ENCODE measurements around the gene CENPQ. TPM values are rescaled to one million over a fixed set of nuclear protein-coding genes. Genes with fewer than 3 reads are reported as not detected.

The CENPQ gene
- total and polyA plus RNA-seq, 2 of the 13 experiments (the other 11 are each of a cell fraction or from before 2014, with no cell fraction given), result 9.1 to 20.1 TPM

DNA sequence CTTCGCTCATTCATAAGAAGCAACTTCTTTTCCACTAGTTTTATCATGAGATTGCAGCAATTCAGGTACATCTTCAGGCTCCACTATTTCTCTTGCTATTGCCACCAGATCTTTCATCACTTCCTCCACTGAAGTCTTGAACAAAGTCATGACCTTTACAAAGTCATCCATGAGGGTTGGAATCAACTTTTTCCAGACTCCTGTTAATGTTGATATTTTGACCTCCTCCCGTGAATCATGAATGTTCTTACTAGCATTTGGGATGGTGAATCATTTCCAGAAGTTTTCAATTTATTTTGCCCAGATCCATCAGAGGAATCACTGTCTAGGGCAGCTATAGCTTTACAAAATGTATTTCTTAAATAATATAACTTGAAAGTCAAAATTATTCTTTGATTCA is 1.5 kb downstream of the CENPQ start:
- H3K36me3 ChIP-seq (replicated peaks in 1 of 2; ENCODE audit: control insufficient read depth in 1 of 2, insufficient read depth in 2 of 2, low read length in 2 of 2), result no peaks in the 10 kb centered on the region
- ChIA-PET CTCF (ENCODE audit: low intra/inter-chr PET ratio, low total read pairs) (no interaction called here), POLR2A (no interaction called here)
- WGBS (ENCODE audit: low lambda C conversion rate), result 93% methylated on average over 2 of the region's 2 CpGs
- H2AFZ ChIP-seq (ENCODE audit: low read length), result no peak overlapping the region
- BruUV-seq (replicated peaks), result no TSS peak
- no peaks in the 10 kb centered on the region; a peak in 1 of 5 replicates for H3K27me3 ChIP-seq (ENCODE audit: control insufficient read depth in 1 of 2, insufficient read depth in 2 of 2, low read length in 2 of 2)
- H3K9ac ChIP-seq (ENCODE audit: insufficient read depth, low read depth, low read length), result peak overlapping the region; percentile 90; the same call in 1 of the 2 replicates
- intact Hi-C loops (cut with micrococcal nuclease; ENCODE audit: unreplicated experiment), result no loop called here
- DNase-seq (ENCODE audit: low spot score), result no peak
- in situ Hi-C loops (cut with HindIII; ENCODE audit: extremely low pct_ligation_motif_present, low pct_unique_long_range_greater_than_20kb), result no loop called here
- H4K20me1 ChIP-seq (ENCODE audit: insufficient read depth, low read length), result no peaks in the 10 kb centered on the region
- no peak overlapping the region for H3K27ac ChIP-seq (ENCODE audit: extremely low read length, insufficient read depth, low read length)
- H3K4me2 ChIP-seq (ENCODE audit: low read depth, low read length), result peak overlapping the region; percentile 77
- peak overlapping the region; percentile 83 to 96 (median 91); a peak in 4 of 6 replicates for H3K4me3 ChIP-seq (replicated peaks in 1 of 3; ENCODE audit: insufficient read depth in 1 of 3, low read depth in 2 of 3, low read length in 3 of 3)
- H3K4me1 ChIP-seq (ENCODE audit: insufficient read depth, low read length), result peaks cover 36% of the 10 kb centered on the region
- ATAC-seq, result no peak
- TF ChIP-seq ZNF142 (CRISPR knock-in tag; IDR thresholded peaks at IDR 0.05), result no peak
- no peak for TF ChIP-seq ZNF451 (CRISPR knock-in tag; IDR thresholded peaks at IDR 0.05)
- no peak for TF ChIP-seq ZIK1 (CRISPR knock-in tag; IDR thresholded peaks at IDR 0.05; ENCODE audit: borderline replicate concordance, low read depth)
- TF ChIP-seq ZNF510 (CRISPR knock-in tag; IDR thresholded peaks at IDR 0.05; ENCODE audit: low read depth), result no peak
- no peak for TF ChIP-seq E2F2 (CRISPR knock-in tag; IDR thresholded peaks at IDR 0.05; ENCODE audit: borderline replicate concordance)
- peaks cover 75% of the 10 kb centered on the region for H3K79me2 ChIP-seq (ENCODE audit: insufficient read depth, low read length)
- H3K9me3 ChIP-seq (ENCODE audit: low read length), result no peaks in the 10 kb centered on the region
- FAIRE-seq, result no peak
